AG10803 (cell line): ENCODE data around the gene CCDC177.

ENCODE experiments used
- DNase-seq: peaks from one replicate; pipeline ENCODE4 v3.0.0; 2010; ENCODE audit warnings: low read depth
- H3K4me3 ChIP-seq: 2 replicates; pipeline ENCODE4 v1.5.1; 2011; ENCODE audit warnings: mild to moderate bottlenecking, low read length, control low read depth
- CTCF ChIP-seq: conservative IDR thresholded peaks from 2 replicates; pipeline ENCODE4 v1.5.1; 2011; ENCODE audit warnings: mild to moderate bottlenecking, low read length, control low read depth, inconsistent platforms

CCDC177 gene

GRCh38 chr14:69531135-69531534 is 43.5 kb downstream of the CCDC177 start:
- no peak for DNase-seq
- no peak overlapping the region for H3K4me3 ChIP-seq
- TF ChIP-seq CTCF = no peak

- no peak for TF ChIP-seq CTCF
- H3K4me3 ChIP-seq = no peak overlapping the region
- DNase-seq = no peak
These were observed 44.6 kb downstream of the CCDC177 start for GRCh38 chr14:69530095-69530494.

- no peak overlapping the region for H3K4me3 ChIP-seq
- DNase-seq = no peak
- TF ChIP-seq CTCF = no peak
These were observed 45.1 kb downstream of the CCDC177 start for GRCh38 chr14:69529563-69529962.

- no peak for TF ChIP-seq CTCF
- DNase-seq = no peak
- H3K4me3 ChIP-seq = no peak overlapping the region
These were observed 45.7 kb downstream of the CCDC177 start for GRCh38 chr14:69528930-69529329.

- no peak for TF ChIP-seq CTCF
- no peak for DNase-seq
- no peak overlapping the region for H3K4me3 ChIP-seq
These were observed 46.5 kb downstream of the CCDC177 start for GRCh38 chr14:69528143-69528542.

GRCh38 chr14:69527635-69528034 is 47.0 kb downstream of the CCDC177 start:
- H3K4me3 ChIP-seq = no peak overlapping the region
- DNase-seq = no peak
- no peak for TF ChIP-seq CTCF

GRCh38 chr14:69525896-69526295 is 48.8 kb downstream of the CCDC177 start:
- DNase-seq = no peak
- TF ChIP-seq CTCF = no peak
- H3K4me3 ChIP-seq = no peak overlapping the region
